K562 (cell line): ENCODE data around the gene RAB3IP. TPM values are rescaled to one million over a fixed set of nuclear protein-coding genes. Genes with fewer than 3 reads are reported as not detected.

Source experiments
- ATAC-seq: fragments of 200-7000 bp; cut with Tn5 transposase; 3 replicates; pipeline ENCODE4 v1.9.1; 2020; ENCODE audit warnings: moderate library complexity
- BruUV-seq: library from RNA; stranded (reverse); fragments of 400-500 nt; replicated peaks from 2 replicates; lab custom pipeline; 2021; lab: Mats Ljungman, UMichigan
- CTCF ChIA-PET: fragments of 300-600 bp; formaldehyde crosslinking; extraction: SDS; loops from one replicate; lab custom pipeline; 2021; ENCODE audit warnings: low intra/inter-chr PET ratio; lab: Yijun Ruan, JAX
- POLR2A ChIA-PET: fragments of 300-600, 350-650 bp; sonication (Branson Sonifier 250); formaldehyde crosslinking; extraction: SDS; loops from one replicate; lab custom pipeline; 2021; ENCODE audit warnings: antibody characterized with exemption, inconsistent platforms; lab: Yijun Ruan, JAX
- DNase-seq, 4 experiments: peaks; one replicate each; pipeline versions ENCODE4 v3.0.0 to v3.0.0-alpha.2; 2011 to 2018; ENCODE audit warnings: low spot score in 3 of 4, mixed read lengths in 3 of 4; ENCODE audit errors: extremely low read depth in 1 of 4
- FAIRE-seq: peaks from 2 replicates; lab custom pipeline; 2011; peaks lifted over from hg19 to GRCh38; lab: Jason Lieb, UNC
- H2AFZ ChIP-seq: 2 replicates; pipeline ENCODE4 v1.6.0; 2011; ENCODE audit warnings: low read depth, low read length, control low read depth, inconsistent platforms
- H3K27ac ChIP-seq: fragments of 200-600 bp; 3 replicates; pipeline ENCODE4 v1.8.0; 2011; ENCODE audit warnings: low read depth, mild to moderate bottlenecking, control low read depth, inconsistent platforms, low read length, moderate library complexity, mixed read lengths; ENCODE audit errors: extremely low read depth
- H3K27me3 ChIP-seq, 2 experiments: fragments of 300-600 bp in 1 of 2; 2 replicates in 1 of 2; 3 replicates in 1 of 2; pipeline versions ENCODE4 v1.6.0 to v1.8.0; 2011; ENCODE audit warnings: inconsistent platforms in 2 of 2, low read length in 2 of 2, mild to moderate bottlenecking in 1 of 2, mixed read lengths in 1 of 2, moderate library complexity in 1 of 2; ENCODE audit not compliant: control insufficient read depth in 2 of 2, insufficient read depth in 2 of 2
- H3K36me3 ChIP-seq: fragments of 300-600 bp; 3 replicates; pipeline ENCODE4 v1.8.0; 2011; ENCODE audit warnings: mild to moderate bottlenecking, low read length, inconsistent platforms; ENCODE audit not compliant: control insufficient read depth, insufficient read depth
- H3K4me1 ChIP-seq, 2 experiments: fragments of 200-600 bp in 1 of 2; replicated peaks in 1 of 2; 2 replicates in 1 of 2; 3 replicates in 1 of 2; pipeline versions ENCODE4 v1.5.1 to v1.8.0; 2011; ENCODE audit warnings: inconsistent platforms in 2 of 2, low read length in 2 of 2, mild to moderate bottlenecking in 1 of 2, mixed read lengths in 1 of 2, moderate library complexity in 1 of 2; ENCODE audit not compliant: control insufficient read depth in 2 of 2, insufficient read depth in 2 of 2
- H3K4me2 ChIP-seq: 2 replicates; pipeline ENCODE4 v1.6.1; 2011; ENCODE audit warnings: low read length, control low read depth, inconsistent platforms, mixed read lengths; ENCODE audit not compliant: insufficient read depth
- H3K4me3 ChIP-seq: fragments of 200-600 bp; sonication (generic), shearing (Covaris generic); 2 replicates; pipeline ENCODE4 v1.5.1; 2016; ENCODE audit warnings: control low read depth, inconsistent platforms
- H3K79me2 ChIP-seq: fragments of 200-600 bp; 3 replicates; pipeline ENCODE4 v1.8.0; 2011; ENCODE audit warnings: low read length, inconsistent platforms; ENCODE audit not compliant: control insufficient read depth, insufficient read depth
- H3K9ac ChIP-seq, 2 experiments: 2 replicates each; pipeline versions ENCODE4 v1.6.0 to v1.6.1; 2011; ENCODE audit warnings: low read depth in 2 of 2, low read length in 2 of 2, control low read depth in 1 of 2, inconsistent platforms in 1 of 2, mild to moderate bottlenecking in 1 of 2, mixed read lengths in 1 of 2; ENCODE audit not compliant: insufficient read depth in 1 of 2
- H3K9me1 ChIP-seq: one replicate; pipeline ENCODE4 v1.6.0; 2011; ENCODE audit warnings: inconsistent platforms, mild to moderate bottlenecking, low read length, moderate library complexity; ENCODE audit not compliant: control insufficient read depth, insufficient read depth
- H3K9me3 ChIP-seq: replicated peaks from 2 replicates; pipeline ENCODE4 v1.5.1; 2011; ENCODE audit warnings: low read depth, low read length, inconsistent platforms; ENCODE audit not compliant: control insufficient read depth, insufficient read depth
- H4K20me1 ChIP-seq: replicated peaks from 2 replicates; pipeline ENCODE4 v1.6.1; 2011; ENCODE audit warnings: low read length, inconsistent platforms, mixed read lengths; ENCODE audit not compliant: control insufficient read depth, insufficient read depth
- BRD4 ChIP-seq: fragments of 200-600 bp; sonication (generic); IDR thresholded peaks from 2 replicates; pipeline ENCODE4 v1.6.1; 2017; ENCODE audit warnings: inconsistent platforms
- CSDE1 ChIP-seq, 2 experiments: fragments of 450-650 bp; IDR thresholded peaks; 2 replicates each; pipeline ENCODE4 v1.6.1; 2016; ENCODE audit warnings: mild to moderate bottlenecking in 1 of 2
- CXXC5 ChIP-seq: fragments of 250-450 bp; sonication (Bioruptor Pico); IDR thresholded peaks from 2 replicates; pipeline ENCODE4 v1.8.0; 2022; ENCODE audit warnings: inconsistent platforms, mild to moderate bottlenecking, moderate library complexity
- GTF2A2 ChIP-seq: IDR thresholded peaks from 2 replicates; pipeline ENCODE4 v1.6.1; 2016; ENCODE audit warnings: mild to moderate bottlenecking, missing genetic modification characterization, missing compliant biosample characterization
- KLF6 ChIP-seq: fragments of 250-450 bp; sonication (Bioruptor Pico); IDR thresholded peaks from 2 replicates; pipeline ENCODE4 v1.4.0; 2020; ENCODE audit warnings: mild to moderate bottlenecking, moderate library complexity, borderline replicate concordance
- MCM7 ChIP-seq, 2 experiments: fragments of 450-650 bp; IDR thresholded peaks; 2 replicates each; pipeline ENCODE4 v1.6.1; 2016 to 2018
- NCOR1 ChIP-seq: fragments of 450-650 bp; IDR thresholded peaks from 2 replicates; pipeline ENCODE4 v1.6.1; 2016; ENCODE audit warnings: mild to moderate bottlenecking, moderate library complexity
- PHTF2 ChIP-seq: fragments of 250-450 bp; sonication (Bioruptor Pico); IDR thresholded peaks from 2 replicates; pipeline ENCODE4 v1.5.0; 2021; ENCODE audit warnings: mild to moderate bottlenecking
- REST ChIP-seq, 2 experiments: fragments of 450-650 bp; formaldehyde crosslinking in 1 of 2; IDR thresholded peaks; 2 replicates each; pipeline versions ENCODE4 v1.4.0 to v1.6.1; 2014 to 2020; ENCODE audit warnings: mild to moderate bottlenecking in 2 of 2, borderline replicate concordance in 1 of 2, low read depth in 1 of 2
- SREBF2 ChIP-seq: sonication (generic); formaldehyde crosslinking; IDR thresholded peaks from 2 replicates; pipeline ENCODE4 v1.4.0; 2020; ENCODE audit warnings: mild to moderate bottlenecking, missing genetic modification reagents
- ZNF175 ChIP-seq: fragments of 200-800 bp; sonication (Bioruptor generic); IDR thresholded peaks from 2 replicates; pipeline ENCODE4 v1.6.1; 2016; ENCODE audit warnings: low read depth, mild to moderate bottlenecking, missing genetic modification characterization, missing compliant biosample characterization
- ZNF584 ChIP-seq: fragments of 200-800 bp; sonication (Bioruptor generic); IDR thresholded peaks from 2 replicates; pipeline ENCODE4 v1.6.1; 2016; ENCODE audit warnings: low read depth, mild to moderate bottlenecking, missing genetic modification characterization, missing compliant biosample characterization
- ZNF655 ChIP-seq: fragments of 250-450 bp; sonication (Bioruptor Pico); IDR thresholded peaks from 2 replicates; pipeline ENCODE4 v1.5.0; 2021
- WGBS: fragments of 100-300 bp; shearing (Covaris generic); methylation state at CpG from one replicate; pipeline ENCODE4 v1.1.6; 2016; ENCODE audit warnings: low coverage, mixed read lengths; ENCODE audit not compliant: insufficient coverage; ENCODE audit errors: missing lambda C conversion rate; 5-methylcytosine and 5-hydroxymethylcytosine counted together
- in situ Hi-C: fragments of 300-500 bp; cut with MboI; formaldehyde crosslinking; loops from 4 replicates; pipeline ENCODE4 v1.15.0; 2018; ENCODE audit warnings: inconsistent platforms, mixed read lengths
- intact Hi-C: fragments of 100-400 bp; cut with micrococcal nuclease; formaldehyde crosslinking; loops from 2 replicates; pipeline ENCODE4 v1.14.2; 2022
- polyA plus RNA-seq, 8 experiments: library from polyadenylated mRNA; depleted of rRNA in 4 of 8; stranded (reverse) in 5 of 8; unstranded in 3 of 8; fragments of >200 nt; fragmentation: Nextera tagmentation in 2 of 8; fragmentation: Illumina TruSeq in 1 of 8; extraction: Ambion mirVana in 2 of 8; extraction: Trizol in 1 of 8; gene quantifications; 2 replicates each; pipeline versions ENCODE4 v1.2.1 to v1.2.3, GENCODE V29; 2011 to 2014; ENCODE audit warnings: inconsistent platforms in 1 of 8, missing spikeins in 1 of 8
- total RNA-seq, 7 experiments: library from RNA; depleted of rRNA in 6 of 7; stranded (reverse); fragments of >200 nt in 6 of 7; fragmentation: Illumina TruSeq in 2 of 7; extraction: Trizol in 2 of 7; gene quantifications; 2 replicates each; pipeline versions ENCODE4 v1.2.1 to v1.2.3, GENCODE V29; 2011 to 2021; ENCODE audit warnings: low replicate concordance in 1 of 7

The RAB3IP gene
- total and polyA plus RNA-seq, 9 of the 15 experiments (the other 6 are each of a cell fraction or from before 2014, with no cell fraction given), result 5.6 to 25.5 (median 11.3) TPM

GRCh38 chr12:69779928-69780327, 41.3 kb downstream of the RAB3IP start (continued):
- TF ChIP-seq REST (IDR thresholded peaks at IDR 0.05; ENCODE audit: borderline replicate concordance) (peak; percentile 18; the same call in 1 of the 2 replicates), REST (CRISPR knock-in tag; IDR thresholded peaks at IDR 0.05; ENCODE audit: low read depth) (no peak)
- TF ChIP-seq, all 486 proteins: peak for 12

- ChIA-PET CTCF (no interaction called here), POLR2A (no interaction called here)
- no TSS peak for BruUV-seq
- no peak for TF ChIP-seq SREBF2
- TF ChIP-seq ZNF584 (CRISPR knock-in tag), result no peak
- TF ChIP-seq GTF2A2 (tag), result no peak
- TF ChIP-seq ZNF175, result no peak
- no peak for TF ChIP-seq CSDE1 (IDR thresholded peaks at IDR 0.05)
- TF ChIP-seq KLF6 (CRISPR knock-in tag), result no peak
- no peak for TF ChIP-seq CXXC5 (CRISPR knock-in tag)
- TF ChIP-seq NCOR1, result no peak
- TF ChIP-seq PHTF2, result no peak
- TF ChIP-seq MCM7 (IDR thresholded peaks at IDR 0.05), result no peak
- no peak for TF ChIP-seq ZNF655 (CRISPR knock-in tag)
- TF ChIP-seq BRD4, result no peak
Observed at GRCh38 chr12:69783365-69783764, 44.7 kb downstream of the RAB3IP start.

More at GRCh38 chr12:69783365-69783764, 44.7 kb downstream of the RAB3IP start:
- ATAC-seq, result no peak
- in situ Hi-C loops (no loop called here), intact Hi-C loops (loop anchor here (5.0 to 10.0 kb wide), 3 partner anchors 94 to 944 kb away; no protein-coding TSS in a partner anchor)
- FAIRE-seq, result no peak
- no peaks in the 10 kb centered on the region for H3K27me3 ChIP-seq
- DNase-seq, result no peak
- WGBS, result 5% methylated on average over 6 of the region's 6 CpGs
- no peak overlapping the region for H3K4me3 ChIP-seq
- no peak overlapping the region for H3K4me2 ChIP-seq
- no peaks in the 10 kb centered on the region for H3K9me3 ChIP-seq
- H2AFZ ChIP-seq, result no peak overlapping the region
- H3K9me1 ChIP-seq, result peaks cover 4% of the 10 kb centered on the region
- H3K4me1 ChIP-seq, result no peaks in the 10 kb centered on the region
- H4K20me1 ChIP-seq, result no peaks in the 10 kb centered on the region
- H3K36me3 ChIP-seq, result no peaks in the 10 kb centered on the region
- no peak overlapping the region for H3K9ac ChIP-seq
- no peak overlapping the region for H3K27ac ChIP-seq
- H3K79me2 ChIP-seq, result no peaks in the 10 kb centered on the region
